HT1080 (cell line): ENCODE data around the gene CFAP410. TPM values are rescaled to one million over a fixed set of nuclear protein-coding genes. Genes with fewer than 3 reads are reported as not detected.
"Not testable (repeated sequence)": the region's sequence is repeated elsewhere in the genome, so short reads cannot be mapped to it uniquely, and the experiment has no call there.

Experiments used
- DNase-seq: peaks from one replicate; pipeline ENCODE4 v3.0.0-alpha.2; 2015; ENCODE audit warnings: low read depth
- total RNA-seq: library from RNA; depleted of rRNA; stranded (reverse); fragments of >200 nt; shearing (Covaris generic); gene quantifications from 2 replicates; pipeline ENCODE4 v1.2.3, GENCODE V29; 2014

The CFAP410 gene
- total RNA-seq, 1 experiment from 2014 or later = 4.2 TPM

DNA sequence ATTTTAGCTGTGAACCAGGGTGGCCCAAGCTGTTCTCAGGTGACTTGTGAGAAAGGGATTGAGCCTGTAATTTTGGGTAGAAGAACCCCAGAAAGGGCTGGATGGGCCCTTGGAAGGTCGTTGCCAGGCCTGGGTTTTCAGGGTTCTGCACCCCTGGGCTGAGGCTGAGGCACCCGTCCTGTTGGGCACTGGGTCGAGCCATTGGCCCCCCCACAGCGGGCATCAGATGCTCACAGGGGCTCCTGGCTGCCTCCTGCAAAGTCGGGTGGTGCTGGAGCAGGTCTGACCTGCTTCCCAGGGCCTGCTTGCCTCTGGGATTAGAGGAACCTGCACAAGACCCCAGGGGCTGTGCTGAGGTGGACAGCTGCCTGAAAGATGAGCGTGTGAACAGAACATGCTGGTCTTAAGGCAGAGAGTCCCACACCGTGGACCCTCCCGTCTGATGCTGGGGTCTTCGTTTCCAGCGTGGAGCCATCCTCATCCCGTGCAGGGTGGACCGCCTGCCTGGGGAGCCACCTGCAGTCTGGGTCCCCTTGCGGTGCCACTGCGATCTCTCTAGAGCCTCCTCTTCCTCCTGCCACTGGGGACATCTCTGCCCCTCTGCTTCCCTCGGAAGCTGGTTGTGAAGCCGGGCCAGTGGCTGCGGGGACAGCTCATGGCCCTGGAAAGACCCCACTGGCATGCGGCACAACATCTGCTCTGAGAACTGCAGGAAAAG lies 12.5 kb upstream of the CFAP410 start:
- DNase-seq = no peak

DNA sequence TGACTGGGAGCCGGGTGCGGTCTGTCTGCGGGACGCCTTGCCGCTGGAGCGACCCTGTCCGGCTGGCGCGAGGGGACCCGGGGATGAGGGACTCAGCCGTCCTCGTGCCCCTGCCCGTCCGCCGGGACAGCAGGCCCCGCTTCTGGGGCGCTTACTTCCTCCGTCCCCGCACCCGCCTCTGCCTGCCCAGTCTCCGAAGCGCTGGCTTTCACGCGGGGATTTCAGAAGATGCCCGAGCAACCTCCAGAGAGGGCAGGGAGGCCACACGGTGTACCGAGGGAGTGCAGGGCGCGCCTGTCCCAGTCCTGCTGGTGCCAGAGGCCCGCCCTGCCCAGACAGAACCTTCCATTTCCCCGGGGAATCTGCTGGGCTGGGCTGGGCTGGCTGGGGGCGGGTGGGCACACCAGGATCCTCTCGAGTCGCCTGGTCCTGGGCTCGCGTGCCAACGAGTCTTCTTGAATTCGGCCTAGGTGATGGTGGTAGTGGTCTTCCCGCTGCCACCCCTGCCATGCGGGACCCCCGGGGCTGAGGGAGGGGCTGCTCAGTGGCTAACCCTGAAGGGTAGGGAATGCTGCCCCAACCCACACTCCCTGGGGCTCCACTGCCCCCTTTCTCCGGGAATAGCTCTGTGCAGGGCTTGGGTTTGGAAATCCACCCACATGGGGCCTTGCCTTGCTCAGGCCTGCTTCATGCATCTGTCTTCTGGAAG lies 11.7 kb upstream of the CFAP410 start:
- no peak for DNase-seq

DNA sequence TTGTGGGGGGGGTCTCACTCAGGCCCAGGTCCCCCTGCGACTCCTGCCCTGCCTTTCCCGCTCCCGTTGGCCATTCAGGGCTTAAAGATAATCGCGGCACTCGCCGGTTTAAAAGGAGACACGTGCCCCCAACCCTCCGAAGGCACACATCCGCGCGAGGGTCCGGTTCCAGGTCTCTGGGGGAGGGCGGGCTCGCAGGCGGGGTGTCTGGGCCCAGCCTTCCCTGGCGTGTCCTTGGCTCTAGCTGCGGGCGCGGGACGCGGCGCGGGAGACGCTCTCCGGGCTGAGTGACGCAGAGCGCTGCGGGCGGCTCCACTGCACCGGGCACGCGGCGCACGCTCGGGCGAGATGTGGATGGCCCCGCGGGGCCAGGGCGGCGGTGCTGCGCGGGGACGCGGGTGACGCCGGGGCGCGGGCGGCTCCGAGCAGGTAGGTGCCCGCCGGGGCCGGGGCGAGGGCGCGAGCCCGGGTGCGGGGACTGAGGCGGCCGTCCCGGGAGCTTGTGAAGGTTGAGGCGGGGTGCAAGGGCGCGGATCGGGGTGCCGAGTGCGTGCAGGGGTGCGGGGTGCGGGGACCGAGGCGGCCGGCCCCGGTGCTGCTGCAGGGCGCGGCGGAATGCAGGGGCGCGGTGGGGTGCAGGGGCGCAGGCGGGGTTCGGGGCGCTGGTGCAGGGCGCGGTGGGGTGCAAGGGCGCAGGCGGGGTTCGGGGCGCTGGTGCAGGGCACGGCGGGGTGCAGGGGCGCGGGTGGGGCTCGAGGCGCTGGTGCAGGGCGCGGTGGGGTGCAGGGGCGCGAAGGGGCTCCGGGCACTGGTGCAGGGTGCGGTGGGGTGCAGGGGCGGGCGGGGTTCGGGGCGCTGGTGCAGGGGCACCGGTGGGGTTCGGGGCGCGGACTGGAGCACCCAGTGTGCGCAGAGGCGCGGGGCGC lies 10.9 kb upstream of the CFAP410 start:
- DNase-seq = no peak

DNA sequence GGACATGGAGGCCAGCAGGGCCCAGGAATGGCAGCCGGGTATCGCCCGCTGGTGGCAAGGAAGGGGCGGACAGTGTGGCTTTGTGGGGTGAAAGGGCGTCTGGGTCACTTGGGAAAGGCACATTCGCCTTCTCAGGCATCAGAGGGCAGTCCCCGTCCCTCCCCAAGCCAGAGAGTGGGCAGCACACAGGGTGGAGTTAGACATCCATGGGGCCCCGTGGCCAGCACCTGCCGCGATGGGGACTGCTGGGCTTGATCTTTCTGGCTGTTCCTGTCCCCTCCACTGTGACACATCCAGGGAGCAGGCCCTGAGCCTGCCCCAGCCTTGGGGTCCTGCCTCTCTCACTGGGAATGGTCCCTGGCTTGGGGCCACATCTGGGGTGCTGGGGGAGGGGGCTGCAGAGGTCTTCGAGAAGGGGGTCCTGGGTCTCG lies 10.2 kb upstream of the CFAP410 start:
- no peak for DNase-seq

DNA sequence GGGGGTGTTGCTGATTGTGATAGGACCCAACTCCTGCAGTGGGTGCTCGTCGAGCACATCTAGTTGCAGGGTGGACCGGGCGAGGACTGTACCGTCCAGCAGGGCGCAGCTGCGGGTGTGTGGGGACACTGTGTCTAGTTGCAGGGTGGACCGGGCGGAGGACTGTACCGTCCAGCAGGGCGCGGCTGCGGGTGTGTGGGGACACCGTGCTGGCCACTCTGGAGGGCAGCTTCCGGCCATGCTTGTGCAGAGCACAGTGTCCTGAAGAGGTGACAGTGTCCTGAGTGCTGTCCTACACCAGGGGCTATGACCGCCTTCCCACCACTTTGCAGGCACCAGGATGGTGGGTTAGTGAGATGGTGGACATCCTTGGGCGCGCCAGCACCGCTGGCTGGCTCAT lies 9.7 kb upstream of the CFAP410 start:
- DNase-seq = no peak

DNA sequence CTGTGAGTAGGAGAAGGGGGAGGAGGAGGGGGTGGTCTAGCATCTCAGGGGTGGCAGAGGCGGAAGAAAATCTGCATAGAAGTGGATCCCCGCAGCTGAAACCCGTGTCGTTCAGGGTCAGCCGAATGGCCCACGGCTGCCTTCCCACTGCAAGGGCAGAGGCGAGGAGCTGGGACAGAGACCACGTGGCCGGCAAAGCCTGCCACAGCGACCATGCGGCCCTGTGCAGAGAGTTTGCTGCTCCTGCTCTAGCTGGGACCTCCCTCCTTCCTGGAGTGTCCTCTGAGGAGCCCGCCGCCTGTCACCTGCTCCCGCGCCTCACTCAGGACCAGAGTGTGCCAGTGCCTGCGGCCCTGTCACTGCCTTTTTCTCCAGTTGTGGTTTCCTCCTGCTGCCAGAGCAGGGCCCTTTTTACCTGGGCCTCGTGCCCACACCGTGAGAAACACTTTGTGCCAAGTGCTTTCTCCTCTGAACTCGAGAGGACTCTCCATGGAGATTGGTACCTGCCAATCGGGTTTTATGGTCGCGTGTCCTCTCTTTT lies 8.8 kb upstream of the CFAP410 start:
- DNase-seq = no peak

DNA sequence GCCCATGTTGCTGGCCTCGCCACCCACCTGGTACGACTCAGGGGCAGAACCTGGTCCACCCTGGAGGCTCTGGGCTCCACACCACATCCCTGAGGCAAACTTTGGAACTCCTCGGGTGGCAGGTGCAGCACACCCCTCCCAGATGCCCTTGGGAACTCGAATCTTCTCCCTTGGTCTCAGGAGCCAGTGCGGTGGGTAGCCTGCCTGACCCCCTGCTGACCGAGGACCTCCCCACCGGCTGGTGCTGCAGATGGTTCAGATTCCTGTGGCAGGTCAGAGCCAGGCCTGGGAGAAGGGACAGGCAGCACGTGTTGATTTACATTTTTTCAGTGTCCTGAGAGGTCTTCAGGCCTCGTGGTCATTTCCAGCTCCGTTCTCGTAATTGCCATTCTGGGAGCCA lies 6.3 kb upstream of the CFAP410 start:
- DNase-seq = no peak

DNA sequence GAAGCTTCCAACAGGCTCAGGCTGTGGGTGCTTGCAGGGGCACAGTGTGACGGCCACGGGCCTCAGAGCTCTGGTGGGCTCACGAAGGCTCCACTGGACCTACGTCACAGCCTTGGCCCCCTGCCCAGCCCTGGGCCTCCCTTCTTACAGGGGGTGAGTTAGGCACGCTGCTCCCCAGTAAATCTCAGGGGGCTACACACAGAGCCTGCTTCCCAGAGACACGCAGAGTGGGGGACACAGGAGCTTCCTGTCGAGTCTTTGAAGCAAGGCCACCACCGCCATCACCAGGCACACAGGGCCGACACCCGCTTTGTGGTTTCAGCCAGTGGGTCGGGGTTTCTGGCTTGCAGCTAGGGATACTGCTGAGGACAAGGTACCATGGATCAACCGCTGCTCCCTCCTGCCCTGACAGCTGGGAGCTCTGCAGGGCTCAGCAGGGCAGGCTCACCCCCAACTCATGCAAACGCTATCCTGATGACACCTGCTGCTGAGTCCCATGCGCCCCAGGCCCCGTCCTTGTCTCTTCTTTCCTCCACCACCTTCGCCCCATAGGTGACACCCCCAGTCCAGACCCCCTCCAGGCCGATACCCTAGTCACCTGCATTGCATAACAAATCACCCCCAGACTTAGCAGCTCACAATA lies 5.5 kb upstream of the CFAP410 start:
- no peak for DNase-seq

DNA sequence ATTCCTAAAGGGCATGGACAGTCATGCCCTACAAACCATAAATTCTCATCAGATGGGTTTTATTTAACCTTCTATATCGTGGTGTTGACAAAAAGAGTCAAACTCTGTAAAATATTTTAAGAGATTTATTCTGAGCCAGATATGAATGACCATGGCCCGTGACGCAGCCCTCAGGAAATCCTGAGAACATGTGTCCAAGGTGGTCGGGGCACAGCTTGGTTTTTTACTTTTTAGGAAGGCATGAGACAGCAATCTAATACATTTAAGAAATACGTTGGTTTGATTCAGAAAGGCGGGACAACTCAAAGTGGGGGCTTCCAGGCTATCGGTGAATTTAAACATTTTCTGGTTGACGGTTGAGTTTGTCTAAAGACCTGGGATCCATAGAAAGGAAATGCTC lies 3.8 kb upstream of the CFAP410 start:
- DNase-seq = not testable (repeated sequence)

DNA sequence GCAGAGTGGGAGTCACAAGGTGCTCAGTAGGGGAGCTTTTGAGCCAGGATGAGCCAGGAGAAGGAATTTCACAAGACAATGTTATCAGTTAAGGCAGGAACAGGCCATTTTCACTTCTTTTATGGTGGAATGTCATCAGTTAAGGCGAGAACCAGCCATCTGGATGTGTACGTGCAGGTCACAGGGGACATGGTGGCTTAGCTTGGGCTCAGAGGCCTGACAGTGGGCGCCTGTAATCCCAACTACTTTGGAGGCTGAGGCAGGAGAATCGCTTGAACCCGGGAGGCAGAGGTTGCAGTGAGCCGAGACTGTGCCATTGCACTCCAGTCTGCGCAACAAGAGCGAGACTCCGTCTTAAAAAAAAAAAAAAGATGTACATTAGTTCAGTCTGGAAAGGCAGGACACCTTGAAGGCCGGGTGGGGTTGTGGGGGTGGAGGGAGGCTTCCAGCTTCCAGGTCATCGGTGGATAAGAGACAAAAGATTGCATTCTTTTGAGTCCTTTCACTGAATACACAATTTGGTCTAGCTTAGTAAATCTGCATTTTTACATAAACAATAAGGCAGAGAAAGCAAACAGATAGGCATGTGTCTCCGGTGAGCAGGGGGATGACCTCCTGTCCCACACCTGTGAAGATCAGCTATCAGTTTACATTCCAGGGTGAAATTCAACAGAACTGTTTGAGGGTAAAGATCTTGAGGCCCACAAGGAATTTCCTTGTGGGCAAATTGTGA lies 2.7 kb upstream of the CFAP410 start:
- DNase-seq = not testable (repeated sequence)

DNA sequence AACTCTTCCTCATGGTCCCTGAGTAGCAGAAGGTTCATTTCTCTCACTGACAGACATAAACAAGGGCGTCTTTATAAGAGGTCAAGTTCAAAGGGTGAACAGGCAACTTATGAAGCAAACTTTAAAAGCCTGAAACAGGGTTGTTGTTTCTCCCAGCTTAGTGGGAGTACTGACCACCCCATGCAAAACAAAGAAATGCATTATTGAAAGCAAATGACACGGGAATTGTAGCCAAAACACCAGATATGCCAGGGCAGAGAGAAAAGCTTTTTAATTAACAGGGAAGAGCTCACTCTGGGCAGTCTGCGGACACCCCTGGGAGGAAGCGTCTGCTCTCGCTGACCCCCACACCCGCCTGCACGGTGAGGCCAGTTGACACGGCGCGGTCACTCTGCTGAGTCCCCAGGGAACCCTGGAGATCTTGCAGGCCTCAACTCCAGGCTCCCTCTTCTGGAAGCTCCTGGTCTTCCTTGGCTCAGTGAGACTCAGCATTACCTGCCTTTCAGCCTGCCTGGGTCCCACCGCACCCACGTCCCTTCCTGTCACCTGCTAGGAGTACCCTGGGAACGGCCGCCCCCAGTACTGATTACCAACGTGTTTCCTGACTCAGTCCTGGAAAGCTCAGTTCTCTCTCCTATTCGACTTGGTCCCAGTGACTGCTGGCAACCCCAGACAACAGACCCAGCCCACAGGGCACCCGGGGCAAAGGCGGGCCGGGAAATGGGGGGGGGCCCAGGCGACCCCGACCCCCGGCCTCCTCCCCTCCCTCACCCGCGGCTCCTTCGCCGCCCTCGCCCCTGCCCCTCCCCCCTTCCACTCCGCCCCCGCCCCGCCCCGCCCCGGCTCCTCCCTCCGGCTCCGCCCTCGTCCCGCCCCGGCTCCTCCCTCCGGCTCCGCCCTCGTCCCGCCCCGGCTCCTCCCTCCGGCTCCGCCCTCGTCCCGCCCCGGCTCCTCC lies 972 bp downstream of the CFAP410 start:
- DNase-seq = peak; percentile 18

DNA sequence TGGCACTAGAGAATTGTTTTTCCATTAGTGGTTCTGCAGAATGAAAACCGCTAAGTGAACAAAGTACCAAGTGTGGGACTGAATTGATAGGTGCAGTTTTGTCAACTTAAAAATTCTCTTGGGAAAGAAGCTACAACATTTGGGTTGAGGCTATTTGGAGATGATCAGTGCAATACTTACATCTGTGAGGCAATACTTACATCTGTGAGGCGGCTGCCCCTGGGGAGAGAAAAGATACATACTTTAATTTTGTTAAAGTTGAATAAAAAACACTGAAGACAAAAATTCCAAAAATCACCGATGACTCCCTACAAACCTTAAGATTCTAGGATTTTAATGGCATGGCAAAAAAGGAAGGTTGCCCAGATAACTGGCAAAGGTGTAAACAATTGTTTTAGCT lies 1.7 kb downstream of the CFAP410 start:
- no peak for DNase-seq

DNA sequence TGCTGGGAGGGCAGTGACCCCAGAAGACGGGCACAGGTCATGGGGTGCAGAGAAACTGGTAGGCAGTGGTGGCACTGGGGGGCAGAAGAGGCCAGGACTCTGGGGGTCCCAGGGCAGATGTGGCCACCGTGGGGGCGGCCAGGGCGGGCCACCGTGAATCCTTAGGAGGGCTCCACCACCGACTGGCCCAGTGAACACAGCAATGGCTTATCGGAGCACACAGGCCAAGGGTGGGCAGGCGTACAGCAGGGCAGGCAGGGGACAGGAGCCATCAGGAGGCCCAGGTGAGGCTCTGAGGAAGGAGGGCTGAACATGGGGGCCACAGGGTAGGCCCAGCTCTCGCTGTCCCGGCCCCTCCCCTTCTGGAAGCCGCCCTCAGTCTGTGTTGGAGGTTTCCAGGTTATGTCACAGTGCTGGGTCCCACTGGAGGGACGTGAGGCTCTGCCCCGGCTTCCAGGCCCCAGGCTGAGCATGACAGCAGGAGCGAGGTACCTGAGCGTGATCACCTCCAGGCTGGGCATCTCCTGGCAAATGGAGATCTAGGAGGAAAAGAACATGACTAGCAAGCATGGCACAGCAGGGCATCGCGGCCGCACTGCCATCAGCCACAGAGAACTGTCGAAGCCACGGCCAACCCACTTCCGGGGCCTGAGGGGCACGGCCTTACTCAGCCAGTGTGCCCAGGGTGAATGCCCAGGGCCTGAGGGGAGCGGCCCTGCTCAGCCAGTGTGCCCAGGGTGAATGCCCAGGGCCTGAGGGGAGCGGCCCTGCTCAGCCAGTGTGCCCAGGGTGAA lies 3.7 kb downstream of the CFAP410 start:
- DNase-seq = no peak

DNA sequence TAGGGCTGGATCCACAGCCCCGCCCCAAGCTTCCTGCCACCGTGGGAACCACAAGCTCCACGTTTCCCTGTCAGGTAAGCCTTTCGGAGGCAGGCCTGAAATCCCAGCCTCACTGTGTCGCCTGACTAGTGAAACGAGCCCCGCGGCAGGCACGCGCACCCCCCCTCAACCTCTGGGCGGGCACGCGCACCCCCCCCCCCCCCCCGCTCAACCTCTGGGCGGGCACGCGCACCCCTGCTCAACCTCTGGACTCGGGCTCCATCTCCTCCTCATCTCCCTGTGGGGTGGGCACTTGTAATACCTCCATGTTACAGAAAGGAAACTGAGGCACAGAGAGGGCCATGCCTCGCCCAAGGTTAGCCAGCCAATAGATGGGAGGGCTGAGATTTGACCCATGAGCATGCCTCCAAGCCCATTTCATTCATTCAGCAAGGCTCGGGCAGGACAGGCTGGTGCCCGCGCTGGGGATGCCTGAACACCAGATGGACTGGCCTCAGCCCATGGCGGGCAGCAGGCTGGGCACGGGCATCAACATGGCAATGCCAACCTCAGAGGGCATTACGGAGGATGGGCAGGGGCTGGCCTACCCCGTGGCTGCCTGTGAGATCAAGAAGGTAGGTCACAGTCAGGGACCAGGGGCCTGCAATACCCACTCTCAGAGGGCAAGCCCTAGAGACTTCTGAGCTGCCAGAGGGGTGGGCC lies 4.7 kb downstream of the CFAP410 start:
- DNase-seq = no peak

DNA sequence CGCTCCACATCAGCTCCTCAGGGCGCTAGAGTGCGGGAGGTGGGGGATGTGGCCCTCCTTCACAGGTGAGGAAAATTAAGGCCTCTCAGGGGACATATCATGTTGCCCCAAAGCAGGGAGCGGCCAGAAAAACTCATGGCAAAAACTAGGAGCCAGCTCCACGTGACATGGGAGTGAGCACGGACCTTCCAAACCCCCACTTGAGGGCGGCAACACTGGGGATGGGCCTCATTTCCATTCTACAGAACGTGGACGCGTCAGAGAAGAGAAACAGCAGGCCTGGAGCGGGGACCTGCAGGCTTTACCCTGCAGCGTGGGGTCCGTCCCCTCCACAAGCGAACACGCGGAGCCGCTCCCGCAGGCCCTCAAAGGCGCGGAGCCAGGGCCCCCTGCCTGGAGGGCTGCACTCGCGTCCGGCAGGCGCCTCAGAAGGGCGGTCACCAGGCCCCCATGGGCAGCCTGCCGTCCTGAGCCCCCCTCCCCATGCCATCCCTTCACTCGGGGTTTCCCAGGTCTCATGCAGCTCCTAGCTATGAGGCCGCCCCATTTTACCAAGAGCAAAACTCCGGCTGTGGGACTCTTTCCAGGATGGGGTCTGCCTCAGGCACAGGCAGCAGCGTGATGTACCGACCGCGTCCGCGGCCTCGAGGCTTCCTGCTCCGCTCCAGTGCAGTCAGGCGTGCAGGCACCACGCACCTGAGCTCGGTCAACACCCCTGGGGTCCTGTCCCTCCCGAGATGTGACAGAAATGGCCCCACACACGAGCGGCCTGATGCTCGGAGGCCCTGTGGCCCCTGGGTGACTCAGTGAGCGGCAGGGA lies 5.5 kb downstream of the CFAP410 start:
- DNase-seq = no peak

DNA sequence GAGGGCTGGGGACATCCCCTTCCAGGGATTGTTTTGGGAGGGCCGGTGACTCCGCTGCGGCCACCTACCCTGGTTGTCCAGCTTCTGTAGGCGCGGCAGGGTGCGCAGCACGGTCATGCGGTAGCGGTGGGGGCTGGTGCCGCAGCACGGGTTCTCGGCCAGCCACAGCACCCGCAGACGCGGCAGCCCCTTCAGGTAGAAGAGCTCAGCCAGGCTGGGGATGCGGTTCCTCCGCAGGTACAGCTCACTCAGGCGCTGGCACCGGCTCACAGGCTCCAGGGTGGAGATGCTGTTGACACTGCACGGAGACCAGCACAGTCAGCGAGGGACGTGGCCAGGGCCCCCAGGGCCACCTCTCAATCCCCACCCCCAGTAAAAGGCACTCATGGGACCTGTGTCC lies 6.2 kb downstream of the CFAP410 start:
- no peak for DNase-seq

DNA sequence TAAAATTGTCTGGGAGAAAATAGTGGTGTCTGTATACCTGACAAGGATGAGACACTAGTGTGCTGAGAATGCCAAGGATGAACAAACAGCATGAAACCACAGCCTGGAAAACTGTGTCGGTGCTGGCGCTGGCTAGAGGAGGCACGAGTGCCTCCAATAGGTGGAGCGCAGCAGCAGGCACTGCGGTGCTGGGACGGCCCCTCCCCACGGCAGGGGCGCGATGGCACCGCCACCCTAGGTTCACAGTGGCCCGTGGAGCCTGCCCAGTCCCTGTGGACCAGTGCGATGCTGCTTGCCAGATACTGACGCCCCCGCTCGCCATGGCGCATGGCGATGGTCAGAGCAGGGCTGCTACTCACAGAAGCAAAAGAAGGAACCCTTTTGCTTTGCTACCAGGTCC lies 6.8 kb downstream of the CFAP410 start:
- no peak for DNase-seq
